MM.1S (cell line): Measurements from ENCODE around the gene RANBP6.

Experiments used
- DNase-seq: peaks from one replicate; pipeline ENCODE4 v3.0.0-alpha.2; 2015
- H2AFZ ChIP-seq: fragments of 300-600 bp; sonication (generic); 2 replicates; pipeline ENCODE4 v1.6.0; 2016; ENCODE audit warnings: antibody characterized with exemption, low read length
- H3F3A ChIP-seq: fragments of 300-600 bp; sonication (generic); 2 replicates; pipeline ENCODE4 v1.6.1; 2016; ENCODE audit warnings: mild to moderate bottlenecking, antibody characterized with exemption, low read length, moderate library complexity, mixed read lengths; ENCODE audit not compliant: insufficient read depth
- H3K27ac ChIP-seq: fragments of 300-600 bp; sonication (generic); 2 replicates; pipeline ENCODE4 v1.5.1; 2016; ENCODE audit warnings: mild to moderate bottlenecking, low read length
- H3K27me3 ChIP-seq: fragments of 300-600 bp; sonication (generic); replicated peaks from 2 replicates; pipeline ENCODE4 v1.6.0; 2016; ENCODE audit warnings: low read length; ENCODE audit not compliant: insufficient read depth
- H3K36me3 ChIP-seq: fragments of 300-600 bp; sonication (generic); replicated peaks from 2 replicates; pipeline ENCODE4 v1.6.1; 2016; ENCODE audit warnings: mild to moderate bottlenecking, low read length, mixed read lengths; ENCODE audit not compliant: insufficient read depth
- H3K4me1 ChIP-seq: fragments of 300-600 bp; sonication (generic); 2 replicates; pipeline ENCODE4 v1.6.1; 2016; ENCODE audit warnings: low read length, mixed read lengths
- H3K4me2 ChIP-seq: fragments of 300-600 bp; sonication (generic); 2 replicates; pipeline ENCODE4 v1.6.0; 2016; ENCODE audit warnings: low read depth, low read length
- H3K4me3 ChIP-seq: fragments of 300-600 bp; sonication (generic); 2 replicates; pipeline ENCODE4 v1.5.1; 2016; ENCODE audit warnings: low read length, mixed read lengths
- H3K79me2 ChIP-seq: fragments of 300-600 bp; sonication (generic); 2 replicates; pipeline ENCODE4 v1.6.1; 2016; ENCODE audit warnings: mixed run types, low read length, mixed read lengths
- H3K9ac ChIP-seq: fragments of 300-600 bp; sonication (generic); 2 replicates; pipeline ENCODE4 v1.6.1; 2016; ENCODE audit warnings: low read length, mixed read lengths
- H3K9me2 ChIP-seq: fragments of 300-600 bp; sonication (generic); replicated peaks from 2 replicates; pipeline ENCODE4 v1.6.1; 2016; ENCODE audit warnings: mild to moderate bottlenecking, low read length, mixed read lengths; ENCODE audit not compliant: insufficient read depth
- H3K9me3 ChIP-seq: fragments of 300-600 bp; sonication (generic); replicated peaks from 2 replicates; pipeline ENCODE4 v1.6.1; 2016; ENCODE audit warnings: mild to moderate bottlenecking, low read length, mixed read lengths; ENCODE audit not compliant: insufficient read depth
- H4K20me1 ChIP-seq: fragments of 300-600 bp; sonication (generic); 2 replicates; pipeline ENCODE4 v1.6.1; 2016; ENCODE audit warnings: mild to moderate bottlenecking, low read length, moderate library complexity, mixed read lengths; ENCODE audit not compliant: insufficient read depth
- CTCF ChIP-seq: fragments of 300-600 bp; sonication (generic); IDR thresholded peaks from 2 replicates; pipeline ENCODE4 v1.5.1; 2016; ENCODE audit warnings: antibody characterized with exemption, low read length, mixed read lengths
- EZH2 ChIP-seq: fragments of 300-600 bp; sonication (generic); optimal IDR thresholded peaks from 2 replicates; pipeline ENCODE3; 2017; ENCODE audit warnings: low read depth, mild to moderate bottlenecking, antibody characterized with exemption, low read length, mixed read lengths
- EZH2phosphoT487 ChIP-seq: fragments of 300-600 bp; sonication (generic); IDR thresholded peaks from 2 replicates; pipeline ENCODE4 v1.6.1; 2018; ENCODE audit warnings: antibody characterized with exemption, low read length

Gene RANBP6

GRCh38 chr9:5999443-6000101 is 15.9 kb downstream of the RANBP6 start:
- no peaks in the 10 kb centered on the region for H4K20me1 ChIP-seq
- H3K9me3 ChIP-seq: no peaks in the 10 kb centered on the region
- no peaks in the 10 kb centered on the region for H3K36me3 ChIP-seq
- H3F3A ChIP-seq: no peaks in the 10 kb centered on the region
- TF ChIP-seq EZH2 (no peak), CTCF (no peak)
- no peak for DNase-seq
- no peak overlapping the region for H3K4me2 ChIP-seq
- no peaks in the 10 kb centered on the region for H3K27me3 ChIP-seq
- H3K27ac ChIP-seq: no peak overlapping the region
- H3K79me2 ChIP-seq: peaks cover 75% of the 10 kb centered on the region
- no peak overlapping the region for H3K9ac ChIP-seq
- H3K9me2 ChIP-seq: no peaks in the 10 kb centered on the region
- H3K4me1 ChIP-seq: no peaks in the 10 kb centered on the region
- H3K4me3 ChIP-seq: no peak overlapping the region
- H2AFZ ChIP-seq: no peak overlapping the region

- TF ChIP-seq CTCF: no peak
- no peak for TF ChIP-seq EZH2phosphoT487
- TF ChIP-seq EZH2: no peak
- H4K20me1 ChIP-seq: no peaks in the 10 kb centered on the region
- H3K36me3 ChIP-seq: no peaks in the 10 kb centered on the region
- H3K4me1 ChIP-seq: no peaks in the 10 kb centered on the region
- H3K4me3 ChIP-seq: no peak overlapping the region
- H3K79me2 ChIP-seq: peaks cover 76% of the 10 kb centered on the region
- H3F3A ChIP-seq: no peaks in the 10 kb centered on the region
- DNase-seq: no peak
- H3K4me2 ChIP-seq: no peak overlapping the region
- no peaks in the 10 kb centered on the region for H3K27me3 ChIP-seq
- no peaks in the 10 kb centered on the region for H3K9me3 ChIP-seq
- no peaks in the 10 kb centered on the region for H3K9me2 ChIP-seq
- no peak overlapping the region for H3K9ac ChIP-seq
- H2AFZ ChIP-seq: no peak overlapping the region
- no peak overlapping the region for H3K27ac ChIP-seq
These were observed 20.9 kb downstream of the RANBP6 start for GRCh38 chr9:5994493-5994892.

- TF ChIP-seq EZH2phosphoT487 (no peak), CTCF (no peak), EZH2 (no peak)
- no peaks in the 10 kb centered on the region for H4K20me1 ChIP-seq
- no peaks in the 10 kb centered on the region for H3K4me1 ChIP-seq
These were observed 27.2 kb downstream of the RANBP6 start for GRCh38 chr9:5988265-5988664.

More at GRCh38 chr9:5988265-5988664, 27.2 kb downstream of the RANBP6 start:
- H3K36me3 ChIP-seq: no peaks in the 10 kb centered on the region
- no peaks in the 10 kb centered on the region for H3K27me3 ChIP-seq
- H3K9me3 ChIP-seq: no peaks in the 10 kb centered on the region
- no peaks in the 10 kb centered on the region for H3K9me2 ChIP-seq
- DNase-seq: no peak
- peaks cover 35% of the 10 kb centered on the region for H3K79me2 ChIP-seq
- H2AFZ ChIP-seq: no peak overlapping the region
- no peak overlapping the region for H3K4me2 ChIP-seq
- no peaks in the 10 kb centered on the region for H3F3A ChIP-seq
- H3K4me3 ChIP-seq: no peak overlapping the region
- no peak overlapping the region for H3K27ac ChIP-seq
- H3K9ac ChIP-seq: no peak overlapping the region
